HG02571 (cell line): ENCODE results near the gene ZMYND11.
A peak's percentile ranks its signal among the peaks of the same experiment; 100 is the strongest.
"Not testable (repeated sequence)": the region's sequence is repeated elsewhere in the genome, so short reads cannot be mapped to it uniquely, and the experiment has no call there.

Experiments
- ATAC-seq: cut with Tn5 transposase; IDR thresholded peaks from one replicate; pipeline ENCODE4 v1.9.1; 2021; ENCODE audit warnings: mild to moderate bottlenecking, moderate library complexity; ENCODE audit not compliant: unreplicated experiment

The ZMYND11 gene

DNA sequence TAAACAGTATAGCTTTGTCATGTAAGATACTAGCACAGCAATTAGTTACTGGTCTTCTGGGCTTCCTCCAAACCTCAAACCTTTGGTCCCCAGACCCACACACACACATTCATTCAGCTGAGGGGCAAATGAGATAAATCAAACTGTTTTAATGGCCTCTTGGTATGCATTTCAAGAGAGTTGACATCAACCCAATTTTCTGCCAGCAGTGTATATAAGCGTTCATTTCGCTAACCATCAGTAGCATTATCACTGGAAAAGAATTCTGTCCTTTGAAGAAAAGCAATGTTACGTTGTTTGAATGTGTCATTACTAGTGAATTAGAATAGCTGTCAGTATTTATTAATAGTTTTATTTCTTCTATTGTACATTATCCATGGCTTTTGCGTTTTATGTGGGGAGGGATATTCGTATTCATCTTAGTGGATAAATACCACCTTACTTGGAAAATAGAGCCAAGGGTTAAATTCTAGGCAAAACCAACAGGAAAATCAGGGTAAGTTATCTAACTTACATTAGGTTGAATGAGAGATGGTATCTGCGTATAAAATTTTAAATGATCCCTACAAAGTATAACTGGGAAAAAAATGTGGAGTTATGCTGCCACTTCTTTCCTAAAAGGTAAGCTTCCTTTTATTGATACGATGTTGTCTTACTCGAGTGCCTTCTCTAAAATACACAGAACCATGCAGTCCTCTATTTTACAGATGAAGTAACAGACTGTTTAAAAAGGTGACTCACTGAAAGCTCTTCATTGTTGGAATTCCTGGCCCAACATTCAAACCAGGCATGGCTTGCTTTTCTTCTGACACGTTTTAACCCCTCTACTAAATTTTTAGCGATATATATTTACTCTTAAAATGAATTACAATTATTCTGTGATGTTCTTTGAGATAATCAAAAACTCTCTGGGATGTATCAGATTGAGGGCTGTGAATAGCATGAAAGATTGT lies 2.0 kb upstream of the ZMYND11 start:
- ATAC-seq: no peak

DNA sequence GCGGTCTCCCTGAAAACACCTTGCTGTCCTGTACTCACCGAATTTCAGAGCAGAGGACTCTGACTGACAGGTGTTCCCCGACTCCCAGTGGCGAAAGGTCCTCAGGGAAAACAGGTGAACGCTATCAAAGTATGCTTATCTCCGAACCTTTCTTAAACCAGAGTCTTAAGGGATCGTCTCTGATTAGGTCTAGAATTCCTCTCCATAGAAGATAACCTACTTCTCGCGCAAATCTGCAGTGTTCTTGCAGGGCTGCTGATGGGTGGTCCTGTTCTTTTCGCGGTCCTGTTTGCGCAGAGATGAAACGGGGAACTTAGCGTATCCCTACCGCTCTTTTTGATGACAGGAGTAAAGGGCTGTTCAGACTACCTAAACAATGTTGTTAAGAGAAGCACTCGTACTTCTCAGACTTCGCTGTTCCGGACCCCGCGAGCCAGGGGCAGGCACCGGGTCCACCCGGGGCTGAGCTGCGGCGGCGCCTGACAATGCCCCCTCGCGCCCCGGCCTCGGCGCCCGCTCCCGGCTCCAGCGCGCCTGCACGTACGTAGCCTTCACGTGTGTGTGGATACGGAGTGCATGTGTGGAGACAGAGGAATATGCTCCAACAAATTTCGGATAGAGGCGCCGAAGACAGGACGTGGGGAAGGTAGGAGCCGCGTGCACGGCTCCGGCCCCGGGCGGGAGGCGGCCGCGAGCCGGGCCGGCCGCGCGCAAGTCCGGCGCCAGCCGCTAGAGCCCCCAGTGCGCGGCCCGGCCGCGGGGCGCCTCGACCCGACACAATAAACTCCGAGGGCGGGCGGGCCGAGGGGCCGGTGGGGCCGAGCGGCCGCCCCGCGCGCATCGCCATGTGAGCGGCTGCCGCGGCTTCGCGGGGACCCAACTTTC lies 766 bp upstream of the ZMYND11 start:
- peak; percentile 31 for ATAC-seq

DNA sequence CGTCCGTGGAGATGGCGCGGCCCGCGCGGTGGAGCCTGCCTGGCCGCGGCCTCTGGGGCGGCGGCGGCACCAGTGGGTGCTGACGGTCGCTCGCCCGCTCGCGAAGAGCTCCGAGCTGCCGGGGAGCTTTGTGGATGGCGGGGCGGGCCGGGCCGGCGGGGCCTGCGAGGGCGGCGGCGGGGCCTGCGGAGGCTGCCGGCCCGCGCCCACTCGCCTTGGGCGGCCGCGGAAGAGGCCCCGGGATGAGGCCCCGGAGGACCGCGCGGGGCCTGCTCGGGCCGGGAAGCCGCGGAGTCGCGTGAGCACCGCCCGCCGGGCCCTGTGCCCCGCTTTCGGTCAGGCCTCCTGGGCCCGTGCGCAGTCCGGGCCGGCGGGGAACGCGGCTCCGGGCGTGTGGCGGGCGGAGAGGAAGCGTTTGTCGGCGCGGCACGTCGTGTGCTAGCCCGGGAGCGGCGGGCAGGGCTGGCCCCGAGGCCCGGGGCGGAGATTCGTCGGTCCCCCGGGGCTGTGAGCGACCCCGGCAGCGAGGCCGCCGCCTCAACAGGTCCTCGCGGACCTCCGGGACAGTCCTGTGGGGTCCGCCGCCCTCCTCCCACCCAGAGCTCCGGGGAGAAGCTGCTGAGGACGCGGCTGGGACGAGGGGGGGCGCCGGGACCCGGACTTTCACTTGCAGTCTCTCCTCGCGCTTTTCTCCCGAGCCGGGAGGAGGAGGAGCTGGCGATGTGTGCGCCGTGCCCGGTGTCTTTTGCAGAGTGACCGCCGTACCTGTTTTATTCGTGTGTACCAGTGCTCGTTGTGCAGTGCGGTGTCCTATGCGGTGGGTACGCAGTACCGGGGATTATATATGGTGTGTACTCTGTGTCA lies 578 bp downstream of the ZMYND11 start:
- ATAC-seq: peak; percentile 40

DNA sequence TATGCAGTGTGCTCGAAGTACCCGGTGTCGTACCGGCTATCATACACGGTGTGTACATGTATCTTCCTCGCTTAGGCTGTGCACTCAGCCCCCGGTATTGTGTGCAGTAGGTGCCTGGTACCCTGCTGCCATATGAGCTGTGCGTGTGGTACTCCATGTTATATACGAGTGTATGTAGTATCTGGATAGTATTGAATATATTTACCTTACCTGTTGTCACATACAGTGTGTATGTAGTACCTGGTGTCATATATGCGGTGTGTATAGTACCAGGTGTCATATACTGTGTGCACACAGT lies 1.2 kb downstream of the ZMYND11 start:
- peak; percentile 4 for ATAC-seq

DNA sequence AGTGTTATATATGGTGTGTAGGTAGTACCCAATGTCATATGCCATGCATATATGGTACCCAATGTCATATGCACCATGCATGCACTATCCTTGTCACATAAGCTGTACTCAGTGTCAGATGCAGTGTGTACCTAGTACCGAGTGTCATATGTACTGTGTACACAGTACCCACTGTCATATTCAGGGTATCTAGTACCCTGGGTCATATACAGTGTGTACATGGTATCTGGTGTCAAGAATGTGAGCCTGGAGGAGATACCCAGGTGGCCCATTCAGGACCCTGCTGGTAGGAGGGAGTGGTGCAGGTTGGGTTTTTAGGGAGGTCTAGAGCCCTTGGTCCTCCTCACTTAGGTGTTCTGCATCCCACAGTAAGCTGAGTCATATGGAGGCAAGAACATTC lies 1.8 kb downstream of the ZMYND11 start:
- no peak for ATAC-seq

DNA sequence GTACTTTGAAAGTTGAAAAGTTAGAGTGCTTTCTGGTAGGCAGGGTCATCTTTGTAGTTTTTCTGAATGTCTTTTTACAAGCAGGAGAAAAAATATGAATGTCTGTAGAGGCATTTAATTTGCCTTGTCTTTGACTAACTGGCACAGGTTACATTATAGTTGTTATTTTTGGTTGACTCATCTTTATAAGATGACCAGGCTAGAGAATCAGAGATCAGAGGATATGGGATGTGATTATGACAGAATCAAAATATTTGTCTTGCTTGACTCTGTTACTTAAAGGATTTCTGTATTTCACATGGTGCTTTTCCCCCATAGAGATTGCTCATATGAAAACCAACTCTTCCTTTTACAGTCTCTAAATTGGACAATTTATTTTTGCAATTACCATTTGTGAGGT lies 2.4 kb downstream of the ZMYND11 start:
- no peak for ATAC-seq

DNA sequence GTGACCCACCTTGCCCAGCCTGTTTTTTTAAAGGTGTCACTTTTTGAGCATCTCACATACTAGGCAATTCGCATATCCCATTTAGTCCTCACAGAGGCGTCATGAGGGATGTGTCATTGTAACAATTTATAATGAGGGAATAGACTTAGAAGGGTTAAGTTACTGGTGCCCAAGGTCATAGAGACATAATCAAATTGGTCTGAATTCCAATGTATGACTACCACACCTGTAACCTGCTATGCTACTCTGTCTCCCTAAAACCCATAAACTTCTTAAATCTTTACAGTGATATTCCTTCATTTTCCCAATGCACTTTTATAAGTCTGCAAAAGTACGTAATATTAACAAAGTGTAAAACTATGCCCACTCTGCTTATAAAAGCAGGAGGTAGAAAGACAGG lies 7.1 kb downstream of the ZMYND11 start:
- no peak for ATAC-seq

DNA sequence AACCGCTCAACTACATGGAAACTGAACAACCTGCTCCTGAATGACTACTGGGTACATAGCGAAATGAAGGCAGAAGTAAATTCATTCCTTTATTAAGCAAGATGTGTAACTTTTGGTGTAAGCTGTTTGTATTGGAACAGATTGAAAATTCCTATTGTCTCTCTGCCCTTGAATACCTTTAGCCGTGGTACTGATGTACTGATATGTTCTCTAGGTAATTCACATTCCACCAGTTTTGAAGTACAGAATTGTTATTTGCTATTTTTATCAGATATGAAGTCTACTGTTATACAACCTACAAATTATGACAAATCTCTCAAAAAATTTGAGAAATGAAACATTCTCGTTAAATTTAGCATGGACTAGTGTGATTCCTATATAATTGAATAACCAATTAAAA lies 17.7 kb downstream of the ZMYND11 start:
- no peak for ATAC-seq

DNA sequence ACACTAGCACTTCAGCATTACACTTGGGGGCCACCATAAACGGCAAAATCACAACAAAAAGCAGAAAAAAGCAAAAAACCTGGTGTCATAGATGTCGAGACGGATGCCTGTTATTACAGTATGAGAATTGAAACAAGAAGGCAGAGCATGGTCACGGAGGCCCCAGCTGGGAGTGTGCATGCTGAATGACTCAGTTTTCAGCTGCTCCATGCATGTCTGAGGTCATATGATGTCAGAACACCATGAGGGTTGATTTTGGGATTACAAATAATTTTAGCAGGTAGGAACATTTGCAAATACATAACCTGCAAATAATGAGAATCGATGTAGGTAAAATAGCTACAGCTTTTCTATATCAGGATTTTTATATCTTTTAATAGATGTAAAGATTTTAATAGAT lies 19.1 kb downstream of the ZMYND11 start:
- ATAC-seq: no peak

DNA sequence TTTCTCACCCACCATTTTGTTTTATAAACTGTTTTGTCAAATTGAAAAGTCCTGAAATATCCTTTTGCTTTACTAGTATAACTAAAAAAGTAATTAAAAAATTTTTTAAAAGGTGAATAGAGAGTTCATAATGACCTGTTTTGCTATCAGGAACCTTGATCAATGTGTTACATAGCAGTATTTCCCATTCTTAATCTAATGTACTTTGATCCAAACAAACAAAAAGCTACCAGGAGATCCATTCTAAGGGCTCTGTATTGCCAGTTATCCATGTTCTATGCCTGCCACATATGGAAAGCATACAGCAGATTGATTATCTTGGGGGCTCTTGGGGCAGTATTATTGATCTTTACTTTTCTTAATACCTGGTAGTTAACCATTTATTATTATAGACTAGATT lies 32.1 kb downstream of the ZMYND11 start:
- no peak for ATAC-seq

DNA sequence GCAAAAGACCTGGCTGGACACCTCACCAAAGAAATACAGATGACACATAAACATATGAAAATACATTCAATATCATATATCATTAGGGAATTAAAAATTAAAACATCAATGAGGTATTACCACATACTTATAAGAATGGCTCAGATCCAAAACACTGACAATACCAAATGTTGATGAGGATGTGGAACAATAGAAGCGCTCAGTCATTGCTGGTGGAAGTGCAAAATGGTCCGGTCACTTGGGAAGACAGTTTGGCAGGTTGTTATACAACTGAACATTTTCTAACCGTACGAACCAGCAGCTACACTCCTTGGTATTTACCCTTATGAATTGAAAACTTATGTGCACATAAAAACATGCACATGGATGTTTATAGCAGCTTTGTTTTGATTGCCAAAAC lies 38.5 kb downstream of the ZMYND11 start:
- ATAC-seq: no peak

DNA sequence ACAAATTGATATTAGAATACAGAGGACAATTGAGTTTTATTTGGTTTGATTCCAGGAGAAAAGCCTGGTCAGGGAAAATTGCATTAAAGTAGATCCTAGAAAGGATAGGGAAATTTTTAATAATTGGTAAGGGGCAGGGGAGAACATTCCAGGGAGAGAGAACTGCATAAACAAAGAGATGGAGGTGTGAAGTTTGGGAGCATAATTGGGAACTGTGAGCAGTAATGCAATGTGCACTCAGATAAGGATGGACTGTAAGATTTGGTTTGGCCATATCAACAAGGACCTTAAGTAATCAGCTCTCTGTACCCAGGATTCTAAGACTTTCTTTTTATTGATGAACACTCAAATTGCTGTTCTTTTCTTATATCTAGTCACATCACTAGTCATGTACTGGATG lies 41.4 kb downstream of the ZMYND11 start:
- no peak for ATAC-seq

DNA sequence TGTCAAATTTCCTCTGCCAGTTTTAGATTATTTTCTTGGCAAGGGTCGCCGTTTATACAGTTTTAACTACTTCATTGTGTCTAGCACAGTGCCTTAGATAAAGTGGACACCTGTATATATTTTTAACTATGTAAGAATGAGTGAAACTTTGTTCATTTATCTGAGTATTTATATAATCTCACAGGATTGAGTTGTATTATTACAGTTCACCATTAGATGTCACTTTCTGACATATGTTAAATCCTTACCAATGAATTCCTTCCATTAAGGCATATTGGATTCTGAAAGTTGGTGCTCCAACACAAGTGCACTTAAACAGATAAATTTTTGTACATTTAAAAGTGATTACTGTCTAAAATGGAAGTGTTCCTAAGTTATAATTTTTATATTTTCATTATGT lies 43.0 kb downstream of the ZMYND11 start:
- no peak for ATAC-seq

DNA sequence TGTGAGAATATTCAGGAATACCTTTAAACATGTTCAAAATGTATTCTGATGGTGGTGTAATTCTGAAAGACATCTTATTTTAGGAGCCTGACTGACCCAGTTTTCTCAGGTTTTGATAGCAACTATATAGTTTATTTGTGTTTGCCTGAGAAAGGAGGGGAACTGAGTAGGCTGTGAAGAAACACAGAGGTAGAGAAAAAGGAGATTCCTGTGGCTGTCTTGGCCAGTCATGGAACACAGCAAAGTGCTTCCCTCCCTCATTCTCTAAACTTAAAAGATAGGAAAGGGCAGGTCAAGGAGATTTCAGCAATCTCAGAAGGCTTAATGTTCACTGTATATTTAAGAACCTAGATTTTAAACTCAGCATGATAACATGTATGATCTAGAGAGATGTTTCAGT lies 43.5 kb downstream of the ZMYND11 start:
- ATAC-seq: no peak

DNA sequence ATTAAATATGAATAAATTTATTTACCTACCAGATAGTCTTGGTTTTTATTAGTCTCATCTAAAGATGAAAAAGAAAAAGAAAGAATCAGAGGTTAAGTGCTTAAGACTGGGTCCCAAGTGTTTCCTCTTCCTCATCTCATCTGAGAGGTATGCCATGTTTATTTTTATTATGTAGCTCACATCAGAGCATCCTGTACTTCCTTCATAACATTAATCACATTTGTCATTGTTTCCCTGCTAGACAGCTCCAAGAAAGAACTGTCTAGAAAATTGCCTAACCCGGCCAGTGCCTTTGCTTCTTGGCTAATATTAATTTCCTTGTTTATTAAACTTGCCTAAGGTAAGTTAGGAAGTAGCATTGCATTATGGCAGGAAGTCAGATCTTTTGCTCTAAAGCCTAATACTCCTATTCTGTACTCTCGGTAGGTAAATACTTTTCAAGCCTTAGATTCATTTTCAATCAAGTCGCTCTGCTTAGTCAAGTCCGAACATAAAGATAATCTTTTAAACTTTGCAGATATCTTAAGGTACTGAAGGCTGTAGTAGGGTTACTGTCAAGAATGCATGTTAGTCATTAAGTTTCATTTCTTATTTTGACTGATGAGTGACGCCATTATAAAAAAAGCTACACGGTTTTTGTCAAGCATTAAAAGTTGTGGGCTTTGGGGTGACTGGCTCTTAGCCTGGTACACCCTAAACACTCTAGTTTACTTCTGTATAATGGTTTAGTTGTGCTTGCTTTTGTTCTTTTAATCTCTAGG lies 47.4 kb downstream of the ZMYND11 start:
- ATAC-seq: no peak

DNA sequence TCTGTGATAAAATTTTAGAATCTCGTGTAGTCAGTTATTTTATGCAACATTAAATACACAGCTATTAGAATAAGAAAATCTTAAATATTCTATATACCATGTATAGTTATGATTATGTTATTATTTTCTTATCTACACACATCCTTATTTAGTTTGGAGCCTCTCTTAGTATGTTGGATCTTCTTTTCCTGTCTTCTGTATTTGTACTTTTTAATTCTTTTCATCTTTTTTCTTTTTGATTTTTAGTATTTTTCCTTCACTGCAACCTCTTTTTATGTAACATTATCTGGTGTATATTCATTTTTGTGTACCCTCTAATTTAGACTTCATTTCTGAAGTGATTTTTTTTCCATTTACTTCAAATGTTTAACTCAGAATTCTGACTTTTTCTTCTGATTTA lies 48.9 kb downstream of the ZMYND11 start:
- ATAC-seq: no peak

DNA sequence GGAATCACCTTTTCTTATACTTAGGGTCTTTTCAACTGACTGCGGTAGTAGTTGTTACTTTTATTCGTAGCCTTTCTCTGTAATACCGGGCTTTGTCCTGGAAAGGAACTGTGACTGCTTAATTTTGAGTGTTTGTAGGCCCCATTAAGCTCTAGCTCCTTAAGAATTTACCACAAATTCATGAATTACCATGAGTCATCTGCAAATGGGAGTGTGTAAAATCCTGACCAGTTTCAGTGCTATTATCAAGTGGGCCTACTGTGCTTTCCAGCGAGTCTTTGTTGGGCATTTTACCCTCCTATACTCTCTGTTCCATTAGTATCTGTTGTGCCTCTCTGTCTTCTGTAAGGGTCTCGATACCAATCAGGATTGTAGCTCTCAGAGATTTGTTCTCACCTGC lies 49.7 kb downstream of the ZMYND11 start:
- ATAC-seq: no peak

DNA sequence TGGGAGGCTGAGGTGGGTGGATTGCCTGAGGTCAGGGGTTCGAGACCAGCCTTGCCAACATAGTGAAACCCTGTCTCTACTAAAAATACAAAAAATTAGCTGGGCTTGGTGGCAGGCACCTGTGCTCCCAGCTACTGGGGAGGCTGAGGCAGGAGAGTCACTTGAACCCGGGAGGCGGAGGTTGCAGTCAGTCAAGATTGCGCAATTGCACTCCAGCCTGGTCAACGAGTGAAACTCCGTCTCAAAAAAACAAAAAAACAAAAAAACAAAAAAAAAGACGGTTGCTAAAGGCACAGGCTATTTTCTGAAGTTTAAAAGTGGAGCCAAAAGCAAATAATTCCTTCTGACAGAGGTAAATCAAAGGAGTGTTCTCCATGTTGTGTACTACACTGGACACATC lies 50.3 kb downstream of the ZMYND11 start:
- not testable (repeated sequence) for ATAC-seq

DNA sequence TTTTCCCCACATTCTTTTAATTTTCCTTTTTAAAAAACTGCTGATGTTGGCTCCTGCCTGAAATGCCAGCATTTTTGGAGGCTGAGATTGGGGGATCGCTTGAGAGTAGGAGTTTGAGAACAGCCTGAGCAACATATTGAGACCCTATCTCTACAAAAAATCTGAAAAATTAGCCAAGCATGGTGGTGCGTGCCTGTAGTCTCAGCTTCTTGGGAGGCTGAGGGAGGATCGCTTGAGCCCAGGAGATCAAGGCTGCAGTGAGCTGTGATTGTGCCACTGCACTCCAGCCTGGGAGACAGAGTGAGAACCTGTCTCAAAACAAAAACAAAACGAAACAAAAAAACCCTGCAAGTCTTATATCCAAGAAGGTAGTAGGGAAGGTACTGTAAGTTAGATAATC lies 51.7 kb downstream of the ZMYND11 start:
- no peak for ATAC-seq

DNA sequence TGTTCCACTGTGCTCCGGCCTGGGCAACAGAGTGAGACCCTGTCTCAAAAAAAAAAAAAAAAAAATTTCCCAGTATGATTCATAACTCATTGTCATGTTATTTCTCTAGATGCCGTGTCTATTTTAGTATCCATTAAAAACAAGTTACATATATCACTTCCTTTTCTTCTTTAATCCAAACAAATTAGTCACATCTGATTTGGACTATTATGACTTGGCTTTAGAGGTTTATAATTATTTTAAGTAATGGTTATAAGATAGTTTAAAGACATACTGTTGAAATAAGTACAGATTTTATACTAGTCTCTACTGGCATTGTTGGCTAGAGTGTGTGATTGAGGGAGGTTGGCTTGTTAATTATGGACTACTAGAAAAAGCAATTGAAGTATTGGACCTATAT lies 53.3 kb downstream of the ZMYND11 start:
- no peak for ATAC-seq
